Measurements from ENCODE around the gene CD59.
"Not testable (repeated sequence)": the region's sequence is repeated elsewhere in the genome, so short reads cannot be mapped to it uniquely, and the experiment has no call there.

The CD59 gene

DNA sequence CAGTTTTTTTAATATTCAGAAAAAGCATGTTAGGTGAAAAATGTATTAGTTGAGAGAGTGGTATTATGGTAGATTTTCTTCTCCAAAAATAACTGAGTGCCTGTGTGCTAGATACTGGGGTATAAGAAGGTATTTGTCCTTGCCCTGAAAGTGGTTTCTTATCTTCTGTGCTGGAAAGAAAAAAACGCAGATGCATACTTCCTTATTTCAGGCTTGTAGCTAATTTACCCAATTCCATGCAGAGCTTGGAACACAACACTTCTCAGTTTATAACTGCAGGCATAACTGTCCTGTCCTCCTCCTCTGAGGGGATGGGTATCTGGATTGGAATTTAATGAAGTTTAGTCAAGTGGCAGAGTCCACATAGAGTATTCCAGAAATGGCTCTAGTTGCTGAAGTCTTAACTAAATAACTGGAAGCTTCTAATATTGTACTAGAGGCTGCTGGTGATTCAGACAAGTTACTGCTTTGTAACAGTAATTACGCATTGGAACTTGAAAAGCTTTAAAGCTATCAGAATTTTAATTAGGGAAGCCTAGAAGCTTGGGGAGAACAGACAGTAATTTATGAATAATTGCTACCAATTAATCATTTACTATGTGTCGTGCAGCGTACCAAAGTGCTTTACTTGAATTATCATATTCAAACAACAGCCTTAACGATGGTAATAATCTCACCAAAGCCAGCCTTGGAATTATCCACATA lies 22.9 kb downstream of the CD59 start:
- no peak for DNase-seq (ENCODE audit: low read depth)

- DNase-seq (ENCODE audit: low read depth) = no peak
These were observed 23.8 kb downstream of the CD59 start for GRCh38 chr11:33712436-33712835.

DNA sequence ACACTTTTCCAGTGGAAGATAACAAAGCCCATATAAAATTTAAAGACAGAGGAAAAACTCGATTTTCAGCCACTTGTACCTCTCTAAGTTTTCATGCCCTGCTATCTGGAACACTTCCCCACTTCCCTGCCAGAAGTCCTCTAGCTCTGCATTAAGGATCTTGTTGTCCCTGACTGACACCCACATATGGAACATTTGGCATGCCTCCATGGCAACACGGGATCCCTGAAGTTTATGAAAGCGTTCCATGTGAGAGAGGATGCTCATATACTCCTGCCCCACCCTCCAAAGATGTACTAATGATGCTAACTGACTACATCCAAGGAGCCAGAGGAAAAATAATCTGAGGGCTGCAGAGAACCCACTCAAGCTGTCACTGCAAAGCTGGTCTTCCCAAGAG lies 26.8 kb downstream of the CD59 start:
- DNase-seq (ENCODE audit: low read depth) = no peak

GRCh38 chr11:33708985-33709384 lies 27.2 kb downstream of the CD59 start:
- DNase-seq (ENCODE audit: low read depth) = no peak

DNA sequence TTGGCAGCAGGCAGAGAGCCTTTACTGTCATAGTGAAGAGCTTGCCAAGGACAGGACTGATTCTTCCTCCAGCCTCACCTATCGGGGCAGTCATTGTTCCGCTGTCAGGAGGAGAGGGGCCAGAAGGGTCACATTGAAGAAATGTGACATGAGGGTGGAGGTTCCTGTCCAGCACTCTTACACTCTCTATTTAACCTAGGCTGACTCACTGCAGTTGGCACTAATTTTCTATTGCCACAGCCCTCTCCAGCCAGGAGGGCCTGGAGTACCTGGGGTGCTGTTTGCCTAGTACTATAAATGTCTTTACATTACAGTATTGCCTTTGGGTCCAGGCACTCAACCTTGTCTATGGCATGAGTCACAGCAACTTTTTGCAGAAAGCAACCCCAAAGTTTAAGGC lies 28.4 kb downstream of the CD59 start:
- DNase-seq (ENCODE audit: low read depth) = not testable (repeated sequence)

- no peak for DNase-seq (ENCODE audit: low read depth)
These were observed 29.3 kb downstream of the CD59 start for GRCh38 chr11:33706966-33707365.

DNA sequence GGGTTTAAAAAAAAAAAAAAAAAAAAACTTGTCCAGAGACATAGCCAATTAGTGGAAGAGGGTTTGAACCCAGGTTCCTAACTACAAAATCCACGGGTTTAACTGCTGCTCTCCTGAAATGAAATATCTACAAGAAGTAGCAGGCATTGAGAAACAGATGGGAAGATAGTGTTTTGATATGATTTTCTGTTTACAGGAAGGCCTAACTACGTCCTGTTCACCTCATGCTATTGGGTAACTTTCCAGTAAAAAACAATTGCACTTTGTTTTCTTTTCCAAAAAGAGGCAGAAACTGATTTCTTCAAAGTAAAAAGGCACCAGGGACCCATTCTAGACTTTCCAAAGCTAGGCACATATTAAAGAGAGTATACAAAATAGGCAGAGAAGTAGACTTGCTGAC lies 29.7 kb downstream of the CD59 start:
- no peak for DNase-seq (ENCODE audit: low read depth)

DNA sequence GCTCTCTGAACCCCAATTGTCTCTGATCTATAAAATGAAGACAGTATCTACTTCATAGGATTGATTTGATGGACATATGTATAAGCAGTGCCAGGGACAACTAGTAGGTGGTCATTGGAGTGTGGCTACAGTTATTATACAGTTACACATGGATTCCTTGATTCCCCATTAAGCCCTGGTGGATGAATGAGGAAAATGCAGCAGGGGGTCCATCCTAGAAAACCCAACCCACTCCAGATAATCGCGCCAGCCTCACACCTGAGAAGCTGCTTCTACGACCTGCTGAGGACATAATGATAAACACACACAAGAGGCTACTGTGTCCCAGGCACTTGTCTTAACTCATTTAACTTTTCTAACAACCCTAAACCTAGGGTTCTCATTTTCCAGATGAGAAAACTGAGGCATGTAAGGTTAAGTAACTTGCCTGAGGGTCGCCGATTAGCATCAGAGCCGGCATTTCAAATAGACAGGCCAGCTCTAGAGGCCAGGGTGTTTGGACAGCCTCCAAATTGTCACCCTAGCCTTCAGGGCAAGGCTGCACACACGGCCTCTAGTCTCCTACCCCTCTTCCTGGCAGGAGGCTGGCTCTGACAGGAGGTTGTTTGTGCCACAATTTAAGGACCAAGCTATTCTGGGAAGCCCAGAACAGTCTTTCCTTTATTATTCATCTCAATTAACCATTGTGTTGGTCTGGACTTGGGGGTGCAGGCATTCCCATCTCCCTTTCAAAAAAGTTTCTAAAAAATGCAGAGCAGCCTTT lies 31.8 kb downstream of the CD59 start:
- no peak for DNase-seq (ENCODE audit: low read depth)

DNA sequence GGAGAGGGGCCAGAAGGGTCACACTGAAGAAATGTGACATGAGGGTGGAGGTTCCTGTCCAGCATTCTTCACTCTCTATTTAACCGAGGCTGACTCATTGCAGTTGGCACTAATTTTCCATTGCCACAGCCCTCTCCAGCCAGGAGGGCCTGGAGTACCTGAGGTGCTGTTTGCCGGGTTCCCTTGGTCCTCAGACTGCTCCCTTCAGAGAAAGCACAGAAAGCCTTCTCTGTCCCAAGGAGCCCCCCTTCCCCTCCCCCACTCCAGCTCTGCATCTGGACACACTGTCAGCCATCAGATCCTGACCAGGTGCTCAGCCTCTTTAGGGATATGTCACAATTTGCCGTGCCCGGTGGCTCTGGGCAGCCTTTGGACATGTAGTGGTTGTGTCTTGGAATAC lies 32.4 kb downstream of the CD59 start:
- no peak for DNase-seq (ENCODE audit: low read depth)

GRCh38 chr11:33703234-33703633 lies 33.0 kb downstream of the CD59 start:
- DNase-seq (ENCODE audit: low read depth) = no peak

GRCh38 chr11:33701302-33702230 lies 34.7 kb downstream of the CD59 start:
- DNase-seq (ENCODE audit: low read depth) = no peak

GRCh38 chr11:33700502-33701271 lies 35.5 kb downstream of the CD59 start, which contains the start of gene C11orf91:
TSS of gene C11orf91 (minus strand) at chr11:33700826. CDS start at chr11:33700740, 86 bp downstream.
- DNase-seq (ENCODE audit: low read depth) = peak; percentile 92

GRCh38 chr11:33700063-33700501 lies 36.1 kb downstream of the CD59 start:
- no peak for DNase-seq (ENCODE audit: low read depth)

GRCh38 chr11:33699515-33700062 lies 36.6 kb downstream of the CD59 start:
- no peak for DNase-seq (ENCODE audit: low read depth)

GRCh38 chr11:33698921-33699320 lies 37.3 kb downstream of the CD59 start:
- no peak for DNase-seq (ENCODE audit: low read depth)

DNA sequence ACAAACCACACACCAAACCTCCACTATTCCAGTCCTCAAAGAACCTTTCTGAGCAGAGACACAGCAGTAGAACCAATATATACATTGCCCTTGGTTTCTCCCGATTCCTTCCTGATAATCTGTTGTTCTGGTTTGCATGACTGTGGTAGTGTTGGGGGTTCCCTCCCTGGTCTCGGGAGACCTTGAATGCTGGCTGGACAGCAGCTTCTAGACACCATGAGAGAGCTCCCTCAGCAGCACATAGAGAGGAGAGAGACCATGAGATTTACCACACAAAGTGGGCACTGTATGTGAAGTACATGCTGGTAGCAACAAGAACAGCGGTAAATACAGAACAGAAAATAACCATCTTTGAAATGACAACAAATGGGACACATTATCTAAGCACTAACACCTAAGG lies 38.2 kb downstream of the CD59 start:
- DNase-seq (ENCODE audit: low read depth) = no peak

DNA sequence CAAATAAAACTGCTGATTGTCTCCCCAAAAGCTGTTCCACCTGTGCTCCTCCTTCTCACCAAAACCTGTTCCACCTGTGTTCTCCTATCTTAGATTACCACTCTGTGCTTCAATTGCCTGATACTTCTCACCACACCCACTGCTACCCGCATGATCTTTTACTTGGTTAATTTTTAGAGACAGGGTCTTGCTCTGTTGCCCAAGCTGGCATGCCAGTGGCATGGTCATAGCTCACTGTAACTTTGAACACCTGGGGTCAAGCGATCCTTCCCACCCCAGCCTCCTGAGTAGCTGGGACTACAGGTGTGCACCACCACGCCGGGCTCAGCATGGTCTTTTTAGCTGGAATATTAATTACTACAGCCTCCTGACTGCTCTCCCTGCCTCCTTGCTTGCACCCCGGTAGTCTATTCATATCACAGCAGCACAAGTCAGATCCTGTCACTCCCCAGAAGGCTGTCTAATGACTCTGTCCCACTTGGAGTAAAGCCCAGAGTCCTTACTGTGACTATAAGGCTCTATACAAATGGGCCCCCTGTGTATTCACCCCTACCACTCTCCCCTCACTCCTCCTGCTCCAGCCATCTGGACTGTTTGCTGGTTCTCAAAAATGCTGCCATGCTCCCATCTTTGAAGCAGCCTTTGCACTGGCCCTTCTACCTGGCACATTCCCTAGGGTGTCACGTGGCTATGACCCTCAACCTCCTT lies 39.1 kb downstream of the CD59 start:
- no peak for DNase-seq (ENCODE audit: low read depth)

DNA sequence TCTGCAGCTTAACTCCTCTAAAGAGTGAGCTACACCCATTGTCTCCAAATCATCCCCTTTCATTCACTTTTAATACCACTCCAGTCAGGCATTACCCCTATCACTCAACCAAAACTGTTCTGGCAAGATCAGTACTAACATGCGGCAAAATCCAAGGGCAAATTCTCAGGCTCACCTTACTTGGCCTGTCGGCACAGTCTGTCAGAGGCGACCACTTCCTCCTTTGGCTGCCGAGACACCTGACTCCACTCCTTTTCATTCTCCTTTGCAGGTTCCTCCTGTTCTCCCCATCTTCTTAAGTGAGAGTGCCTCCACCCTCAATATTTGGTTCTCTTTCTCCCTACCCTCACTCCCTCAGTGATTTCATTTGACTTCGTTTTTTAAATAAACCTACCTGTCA lies 39.8 kb downstream of the CD59 start:
- no peak for DNase-seq (ENCODE audit: low read depth)

GRCh38 chr11:33695051-33695566 lies 41.1 kb downstream of the CD59 start:
- DNase-seq (ENCODE audit: low read depth) = no peak

DNA sequence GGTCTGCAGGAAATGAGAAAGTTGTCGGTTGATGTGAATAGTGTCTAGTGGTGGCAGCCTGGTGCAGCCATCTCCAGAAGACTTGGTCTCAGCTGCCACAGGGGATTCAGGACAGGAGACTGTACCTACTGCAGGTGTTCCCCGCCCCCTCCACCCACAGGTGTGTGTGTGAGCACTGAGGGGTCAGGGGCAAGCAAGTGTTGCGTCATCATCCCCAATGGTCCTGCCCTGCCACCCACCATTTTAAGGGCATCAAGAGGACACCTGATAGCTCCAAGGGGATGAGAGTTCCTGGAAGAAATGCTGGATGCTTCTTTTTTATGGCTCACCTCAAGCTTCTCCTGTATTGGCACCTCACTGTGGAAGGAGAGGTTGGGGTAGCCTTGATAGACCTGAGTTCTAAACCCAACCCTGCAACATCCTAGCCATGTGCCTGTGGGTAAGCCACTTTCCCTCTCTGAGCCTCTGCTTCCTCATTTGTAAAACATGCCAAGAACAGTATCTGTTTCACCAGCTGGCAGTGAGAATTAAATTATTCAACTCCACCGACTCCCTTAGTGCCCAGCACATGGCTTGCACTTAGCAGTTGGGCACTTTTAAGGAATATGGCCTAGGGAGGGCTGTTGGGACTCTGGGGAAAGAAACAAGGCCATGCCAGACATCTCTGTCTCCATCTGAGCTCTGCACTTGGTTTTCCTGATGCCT lies 41.7 kb downstream of the CD59 start:
- DNase-seq (ENCODE audit: low read depth) = no peak
